DND-41 (cell line): ENCODE data around the gene FNDC4.

Experiments
- ATAC-seq: fragments of 200-7000 bp; cut with Tn5 transposase; 3 replicates; pipeline ENCODE4 v1.9.1; 2021; ENCODE audit warnings: low read depth; ENCODE audit not compliant: insufficient read depth
- DNase-seq: peaks from one replicate; pipeline ENCODE4 v3.0.0-alpha.2; 2020
- H2AFZ ChIP-seq: 2 replicates; pipeline ENCODE4 v1.6.0; 2012; ENCODE audit warnings: low read depth, low read length
- H3K27ac ChIP-seq: 2 replicates; pipeline ENCODE4 v1.5.1; 2012; ENCODE audit warnings: low read length, inconsistent platforms
- H3K27me3 ChIP-seq: fragments of 200-600 bp; sonication (generic); 2 replicates; pipeline ENCODE4 v1.6.0; 2012; ENCODE audit warnings: low read length, mild to moderate bottlenecking, inconsistent platforms; ENCODE audit not compliant: insufficient read depth, poor library complexity
- H3K36me3 ChIP-seq: 2 replicates; pipeline ENCODE4 v1.5.1; 2012; ENCODE audit warnings: low read length, inconsistent platforms; ENCODE audit not compliant: insufficient read depth
- H3K4me1 ChIP-seq: 2 replicates; pipeline ENCODE4 v1.5.1; 2012; ENCODE audit warnings: mild to moderate bottlenecking, low read length; ENCODE audit not compliant: insufficient read depth
- H3K4me2 ChIP-seq: 2 replicates; pipeline ENCODE4 v1.6.0; 2012; ENCODE audit warnings: mild to moderate bottlenecking, moderate library complexity, low read length, inconsistent platforms; ENCODE audit not compliant: insufficient read depth
- H3K4me3 ChIP-seq, 2 experiments: fragments of 200-600 bp in 1 of 2; shearing (Covaris generic) in 1 of 2; 2 replicates each; pipeline ENCODE4 v1.5.1; 2012 to 2016; ENCODE audit warnings: inconsistent platforms in 2 of 2, low read length in 2 of 2, mild to moderate bottlenecking in 2 of 2, low read depth in 1 of 2, moderate library complexity in 1 of 2
- H3K79me2 ChIP-seq: 2 replicates; pipeline ENCODE4 v1.6.0; 2012; ENCODE audit warnings: low read length, inconsistent platforms; ENCODE audit not compliant: insufficient read depth
- H3K9ac ChIP-seq: 2 replicates; pipeline ENCODE4 v1.6.0; 2012; ENCODE audit warnings: low read depth, mild to moderate bottlenecking, inconsistent platforms, low read length, moderate library complexity
- H3K9me3 ChIP-seq: 2 replicates; pipeline ENCODE4 v1.5.1; 2012; ENCODE audit warnings: low read length, moderate library complexity, mild to moderate bottlenecking, inconsistent platforms; ENCODE audit not compliant: insufficient read depth, severe bottlenecking
- H4K20me1 ChIP-seq: 2 replicates; pipeline ENCODE4 v1.6.0; 2012; ENCODE audit warnings: low read length; ENCODE audit not compliant: insufficient read depth
- CTCF ChIP-seq: IDR thresholded peaks from 2 replicates; pipeline ENCODE4 v1.5.1; 2012; ENCODE audit warnings: borderline replicate concordance, low read length, moderate library complexity, mild to moderate bottlenecking; ENCODE audit not compliant: poor library complexity, severe bottlenecking; ENCODE audit errors: extremely low read depth
- EZH2 ChIP-seq: IDR thresholded peaks from 3 replicates; pipeline ENCODE4 v1.6.1; 2012; ENCODE audit warnings: borderline replicate concordance, low read depth, mild to moderate bottlenecking, moderate library complexity, low read length, inconsistent platforms; ENCODE audit not compliant: severe bottlenecking

FNDC4 gene

GRCh38 chr2:27518782-27519113, 23.7 kb upstream of the FNDC4 start:
- H2AFZ ChIP-seq = no peak overlapping the region
- no peaks in the 10 kb centered on the region for H4K20me1 ChIP-seq
- H3K36me3 ChIP-seq = no peaks in the 10 kb centered on the region
- H3K4me2 ChIP-seq = no peak overlapping the region
- H3K9me3 ChIP-seq = no peaks in the 10 kb centered on the region
- no peak for ATAC-seq
- no peak overlapping the region for H3K27ac ChIP-seq
- no peak overlapping the region for H3K4me3 ChIP-seq
- DNase-seq = no peak
- no peaks in the 10 kb centered on the region for H3K4me1 ChIP-seq
- H3K79me2 ChIP-seq = no peaks in the 10 kb centered on the region
- TF ChIP-seq EZH2 = no peak
- no peak for TF ChIP-seq CTCF
- no peak overlapping the region for H3K9ac ChIP-seq
- peaks cover 6% of the 10 kb centered on the region for H3K27me3 ChIP-seq

- DNase-seq (no peak), ATAC-seq (no peak)
- H3K4me2 ChIP-seq = no peak overlapping the region
- no peaks in the 10 kb centered on the region for H3K79me2 ChIP-seq
- no peaks in the 10 kb centered on the region for H3K9me3 ChIP-seq
- no peak overlapping the region for H3K27ac ChIP-seq
- no peaks in the 10 kb centered on the region for H4K20me1 ChIP-seq
- no peak overlapping the region for H3K4me3 ChIP-seq
- TF ChIP-seq EZH2 = no peak
- TF ChIP-seq CTCF = no peak
- no peak overlapping the region for H2AFZ ChIP-seq
- H3K27me3 ChIP-seq = peaks cover 6% of the 10 kb centered on the region
- H3K36me3 ChIP-seq = no peaks in the 10 kb centered on the region
- no peak overlapping the region for H3K9ac ChIP-seq
- H3K4me1 ChIP-seq = no peaks in the 10 kb centered on the region
Measured at GRCh38 chr2:27518113-27518781, 23.2 kb upstream of the FNDC4 start.

- no peak for ATAC-seq
- Histone ChIP-seq H3K27ac (no peak overlapping the region), H3K79me2 (no peaks in the 10 kb centered on the region), H3K4me1 (no peaks in the 10 kb centered on the region), H3K9ac (no peak overlapping the region), H2AFZ (no peak overlapping the region), H3K4me3 (no peak overlapping the region), H4K20me1 (no peaks in the 10 kb centered on the region), H3K36me3 (no peaks in the 10 kb centered on the region), H3K4me2 (no peak overlapping the region), H3K9me3 (no peaks in the 10 kb centered on the region), H3K27me3 (peaks cover 3% of the 10 kb centered on the region)
- no peak for DNase-seq
- TF ChIP-seq CTCF = no peak
- TF ChIP-seq EZH2 = no peak
Measured at GRCh38 chr2:27509326-27509725, 14.3 kb upstream of the FNDC4 start.
